CD4-positive, alpha-beta memory T cell (primary cell): Measurements from ENCODE around the gene DDX54. TPM values are rescaled to one million over a fixed set of nuclear protein-coding genes. Genes with fewer than 3 reads are reported as not detected.
A peak's percentile ranks its signal among the peaks of the same experiment; 100 is the strongest.

ENCODE experiments used
- CTCF ChIA-PET: fragments of 350-600 bp; sonication (Branson Sonifier 250); formaldehyde crosslinking; loops from one replicate; lab custom pipeline; 2021; ENCODE audit warnings: inconsistent platforms; ENCODE audit not compliant: partially characterized antibody; lab: Charles Lee
- POLR2A ChIA-PET: fragments of 350-600 bp; sonication (Branson Sonifier 250); formaldehyde crosslinking; loops from one replicate; lab custom pipeline; 2021; ENCODE audit not compliant: partially characterized antibody; lab: Charles Lee
- DNase-seq, 5 donors: peaks; one replicate each; pipeline versions ENCODE4 v3.0.0 to v3.0.0-alpha.2; 2020 to 2022; ENCODE audit warnings: mixed read lengths in 1 of 5
- H3K27ac ChIP-seq: one replicate; pipeline ENCODE4 v1.7.0; 2013; ENCODE audit warnings: low read depth, low read length
- H3K27me3 ChIP-seq: 2 replicates; pipeline ENCODE4 v1.7.0; 2013; ENCODE audit warnings: mild to moderate bottlenecking, low read length, moderate library complexity; ENCODE audit not compliant: insufficient read depth
- H3K36me3 ChIP-seq: 2 replicates; pipeline ENCODE4 v1.7.0; 2013; ENCODE audit warnings: mild to moderate bottlenecking, low read length, moderate library complexity; ENCODE audit not compliant: insufficient read depth
- H3K4me1 ChIP-seq: 2 replicates; pipeline ENCODE4 v1.7.0; 2013; ENCODE audit warnings: mild to moderate bottlenecking, low read length, moderate library complexity; ENCODE audit not compliant: insufficient read depth
- H3K4me3 ChIP-seq, 2 donors: one replicate each; pipeline ENCODE4 v1.7.0; 2013; ENCODE audit warnings: low read length in 2 of 2, mild to moderate bottlenecking in 1 of 2
- H3K9me3 ChIP-seq, 2 donors: one replicate each; pipeline ENCODE4 v1.7.0; 2013; ENCODE audit warnings: low read length in 2 of 2, control low read depth in 1 of 2; ENCODE audit not compliant: control insufficient read depth in 1 of 2
- H3K27ac Mint-ChIP-seq, 7 donors: one replicate each; pipeline ENCODE4 v1.8.0; 2020 to 2021; ENCODE audit warnings: mixed read lengths in 7 of 7, mild to moderate bottlenecking in 6 of 7, inconsistent platforms in 3 of 7, moderate library complexity in 3 of 7
- H3K27me3 Mint-ChIP-seq, 2 donors: one replicate each; pipeline ENCODE4 v1.8.0; 2020 to 2021; ENCODE audit warnings: mixed read lengths in 2 of 2
- H3K36me3 Mint-ChIP-seq, 2 donors: one replicate each; pipeline ENCODE4 v1.8.0; 2020 to 2021; ENCODE audit warnings: mixed read lengths in 2 of 2, inconsistent platforms in 1 of 2, mild to moderate bottlenecking in 1 of 2
- H3K4me1 Mint-ChIP-seq, 4 donors: one replicate each; pipeline ENCODE4 v1.8.0; 2020 to 2021; ENCODE audit warnings: mixed read lengths in 4 of 4, mild to moderate bottlenecking in 1 of 4
- H3K4me3 Mint-ChIP-seq, 8 donors: one replicate each; pipeline ENCODE4 v1.8.0; 2020 to 2021; ENCODE audit warnings: mixed read lengths in 8 of 8, mild to moderate bottlenecking in 7 of 8, moderate library complexity in 6 of 8, inconsistent platforms in 3 of 8
- H3K9me3 Mint-ChIP-seq, 8 donors: one replicate each; pipeline ENCODE4 v1.8.0; 2020 to 2021; ENCODE audit warnings: mixed read lengths in 8 of 8, mild to moderate bottlenecking in 5 of 8, inconsistent platforms in 3 of 8, moderate library complexity in 1 of 8
- intact Hi-C: fragments of 100-400 bp; cut with micrococcal nuclease; formaldehyde crosslinking; loops from one replicate; pipeline ENCODE4 v1.15.1; 2023
- polyA plus RNA-seq, 2 donors: library from polyadenylated mRNA; unstranded; fragments of 300-500 nt; fragmentation: Illumina TruSeq; gene quantifications; one replicate each; pipeline ENCODE4 v1.2.3, GENCODE V29; 2021
- total RNA-seq, 2 experiments: library from RNA; stranded (reverse); gene quantifications; one replicate each; pipeline ENCODE4 v1.2.3, GENCODE V29; 2021

Gene DDX54
- total and polyA plus RNA-seq, 4 experiments from 2014 or later = 9.9 to 69.4 (median 52.3) TPM

- Histone ChIP-seq H3K36me3 (peaks cover 3% of the 10 kb centered on the region), H3K27me3 (no peaks in the 10 kb centered on the region), H3K27ac (no peak overlapping the region), H3K4me3 (no peak overlapping the region), H3K9me3 (no peaks in the 10 kb centered on the region), H3K4me1 (no peaks in the 10 kb centered on the region)
- ChIA-PET POLR2A (interaction anchor here (0.6 to 2.9 kb wide), 2 partner anchors 11 to 57 kb away, joined by 4 to 14 read pairs; no protein-coding TSS in a partner anchor), CTCF (interaction anchor here (0.6 to 4.1 kb wide), 18 partner anchors 11 to 654 kb away, joined by 3 to 28 read pairs (median 4); partner anchors contain the start of genes CFAP73, SDSL and TPCN1)
- no peaks in the 10 kb centered on the region for H3K36me3 Mint-ChIP-seq
- no peak for DNase-seq
- H3K27me3 Mint-ChIP-seq = no peaks in the 10 kb centered on the region
- H3K27ac Mint-ChIP-seq = peak overlapping the region in 3 of 7 donors; percentile 36 to 73 (median 46)
- no peaks in the 10 kb centered on the region for H3K9me3 Mint-ChIP-seq
- H3K4me1 Mint-ChIP-seq = peaks cover 0 to 4% (median 4%) of the 10 kb centered on the region in 4 donors
- intact Hi-C loops = loop anchor here (1.0 kb wide), 1 partner anchor 36 kb away; no protein-coding TSS in a partner anchor
- no peak overlapping the region for H3K4me3 Mint-ChIP-seq
Observed at GRCh38 chr12:113197518-113198077, 12.3 kb upstream of the DDX54 start.

- no peaks in the 10 kb centered on the region for H3K9me3 ChIP-seq
- DNase-seq = peak; percentile 59 to 68 (median 62)
- H3K27ac Mint-ChIP-seq = peak overlapping the region in 2 of 7 donors; percentile 46 to 73
- H3K9me3 Mint-ChIP-seq = no peaks in the 10 kb centered on the region
- no peaks in the 10 kb centered on the region for H3K27me3 Mint-ChIP-seq
- intact Hi-C loops = loop anchor here (1.0 kb wide), 1 partner anchor 36 kb away; no protein-coding TSS in a partner anchor
- no peak overlapping the region for H3K27ac ChIP-seq
- POLR2A ChIA-PET = interaction anchor here (0.6 to 2.9 kb wide), 2 partner anchors 11 to 58 kb away, joined by 4 to 14 read pairs; no protein-coding TSS in a partner anchor
- peaks cover 5% of the 10 kb centered on the region for H3K36me3 ChIP-seq
- CTCF ChIA-PET = interaction anchor here (0.6 to 4.1 kb wide), 18 partner anchors 11 to 655 kb away, joined by 3 to 28 read pairs (median 4); partner anchors contain the start of genes CFAP73, SDSL and TPCN1
- H3K4me3 ChIP-seq = no peak overlapping the region
- no peak overlapping the region for H3K4me3 Mint-ChIP-seq
- H3K36me3 Mint-ChIP-seq = peaks cover under 1 to 6% of the 10 kb centered on the region in 2 donors
- H3K4me1 ChIP-seq = no peaks in the 10 kb centered on the region
- H3K4me1 Mint-ChIP-seq = peaks cover 0 to 4% (median 4%) of the 10 kb centered on the region in 4 donors
- H3K27me3 ChIP-seq = no peaks in the 10 kb centered on the region
Observed at GRCh38 chr12:113196990-113197389, 11.7 kb upstream of the DDX54 start.

GRCh38 chr12:113196582-113196981, 11.3 kb upstream of the DDX54 start:
- Histone ChIP-seq H3K4me3 (no peak overlapping the region), H3K4me1 (no peaks in the 10 kb centered on the region), H3K27me3 (no peaks in the 10 kb centered on the region), H3K9me3 (no peaks in the 10 kb centered on the region), H3K36me3 (peaks cover 9% of the 10 kb centered on the region), H3K27ac (no peak overlapping the region)
- Mint-ChIP-seq H3K27ac (no peak overlapping the region), H3K9me3 (no peaks in the 10 kb centered on the region), H3K4me3 (no peak overlapping the region), H3K27me3 (no peaks in the 10 kb centered on the region), H3K4me1 (peaks cover 0 to 4% (median 4%) of the 10 kb centered on the region in 4 donors), H3K36me3 (peaks cover 3 to 10% of the 10 kb centered on the region in 2 donors)
- no peak for DNase-seq
- ChIA-PET CTCF (interaction anchor here (1.0 to 4.1 kb wide), 8 partner anchors 12 to 228 kb away, joined by 3 to 28 read pairs (median 7); partner anchors contain the start of genes SDSL and TPCN1), POLR2A (interaction anchor here (2.9 kb wide), 1 partner anchor 12 kb away, joined by 14 read pairs; no protein-coding TSS in a partner anchor)
- intact Hi-C loops = no loop called here

GRCh38 chr12:113195598-113195997, 10.3 kb upstream of the DDX54 start:
- POLR2A ChIA-PET = interaction anchor here (1.2 to 2.9 kb wide), 3 partner anchors 10 to 36 kb away, joined by 3 to 14 read pairs (median 4); partner anchors contain the start of genes DDX54 and RITA1
- H3K27me3 Mint-ChIP-seq = no peaks in the 10 kb centered on the region
- intact Hi-C loops = no loop called here

GRCh38 chr12:113194971-113195391, 9.7 kb upstream of the DDX54 start:
- CTCF ChIA-PET = interaction anchor here (1.4 to 4.1 kb wide), 3 partner anchors 21 to 230 kb away, joined by 3 to 28 read pairs (median 11); no protein-coding TSS in a partner anchor

More at GRCh38 chr12:113195598-113195997, 10.3 kb upstream of the DDX54 start:
- Histone ChIP-seq H3K27me3 (no peaks in the 10 kb centered on the region), H3K36me3 (peaks cover 14% of the 10 kb centered on the region), H3K4me3 (no peak overlapping the region), H3K27ac (no peak overlapping the region), H3K4me1 (no peaks in the 10 kb centered on the region), H3K9me3 (no peaks in the 10 kb centered on the region)
- H3K9me3 Mint-ChIP-seq = no peaks in the 10 kb centered on the region
- DNase-seq = no peak
- peaks cover 3 to 15% of the 10 kb centered on the region in 2 donors for H3K36me3 Mint-ChIP-seq
- CTCF ChIA-PET = interaction anchor here (1.4 to 4.1 kb wide), 3 partner anchors 21 to 229 kb away, joined by 3 to 28 read pairs (median 11); no protein-coding TSS in a partner anchor
- H3K27ac Mint-ChIP-seq = no peak overlapping the region
- peaks cover 0 to 4% (median 4%) of the 10 kb centered on the region in 4 donors for H3K4me1 Mint-ChIP-seq
- H3K4me3 Mint-ChIP-seq = no peak overlapping the region

GRCh38 chr12:113191227-113191626, 5.9 kb upstream of the DDX54 start:
- Mint-ChIP-seq H3K4me3 (no peak overlapping the region), H3K9me3 (no peaks in the 10 kb centered on the region), H3K27ac (no peak overlapping the region), H3K27me3 (no peaks in the 10 kb centered on the region), H3K4me1 (peaks cover 16 to 20% (median 19%) of the 10 kb centered on the region in 4 donors), H3K36me3 (peaks cover 8 to 27% of the 10 kb centered on the region in 2 donors)
- Histone ChIP-seq H3K27me3 (no peaks in the 10 kb centered on the region), H3K9me3 (no peaks in the 10 kb centered on the region), H3K36me3 (peaks cover 14% of the 10 kb centered on the region), H3K4me1 (peaks cover 13% of the 10 kb centered on the region), H3K4me3 (no peak overlapping the region), H3K27ac (no peak overlapping the region)
- DNase-seq = no peak
- ChIA-PET CTCF (interaction anchor here (0.8 kb wide), 1 partner anchor 12 kb away, joined by 3 read pairs; no protein-coding TSS in a partner anchor), POLR2A (interaction anchor here (0.8 kb wide), 1 partner anchor 17 kb away, joined by 3 read pairs; no protein-coding TSS in a partner anchor)
- intact Hi-C loops = no loop called here

More at GRCh38 chr12:113194971-113195391, 9.7 kb upstream of the DDX54 start:
- H3K27me3 ChIP-seq = no peaks in the 10 kb centered on the region
- peaks cover 3 to 18% of the 10 kb centered on the region in 2 donors for H3K36me3 Mint-ChIP-seq
- peaks cover 14% of the 10 kb centered on the region for H3K36me3 ChIP-seq
- H3K27ac Mint-ChIP-seq = no peak overlapping the region
- H3K4me1 ChIP-seq = no peaks in the 10 kb centered on the region
- H3K9me3 Mint-ChIP-seq = no peaks in the 10 kb centered on the region
- no peak overlapping the region for H3K4me3 Mint-ChIP-seq
- POLR2A ChIA-PET = interaction anchor here (1.2 to 2.9 kb wide), 3 partner anchors 10 to 36 kb away, joined by 3 to 14 read pairs (median 4); partner anchors contain the start of genes DDX54 and RITA1
- intact Hi-C loops = no loop called here
- peaks cover 0 to 4% (median 4%) of the 10 kb centered on the region in 4 donors for H3K4me1 Mint-ChIP-seq
- no peak overlapping the region for H3K4me3 ChIP-seq
- DNase-seq = no peak
- no peak overlapping the region for H3K27ac ChIP-seq
- no peaks in the 10 kb centered on the region for H3K9me3 ChIP-seq
- H3K27me3 Mint-ChIP-seq = no peaks in the 10 kb centered on the region
